22Rv1 (cell line): Measurements from ENCODE around the gene SELENOF.

ENCODE experiments used
- CTCF ChIP-seq: fragments of 450-650 bp; IDR thresholded peaks from 2 replicates; pipeline ENCODE4 v1.5.1; 2017; ENCODE audit warnings: mild to moderate bottlenecking
- ZFX ChIP-seq: fragments of 450-650 bp; IDR thresholded peaks from 2 replicates; pipeline ENCODE4 v1.6.1; 2017; ENCODE audit warnings: antibody characterized with exemption, borderline replicate concordance

GRCh38 chr1:86841116-86841515 is 72.8 kb downstream of the SELENOF start:
- no peak for TF ChIP-seq CTCF
- TF ChIP-seq ZFX = no peak
